ENCODE measurements around the gene ASXL2.
"Not testable (repeated sequence)": the region's sequence is repeated elsewhere in the genome, so short reads cannot be mapped to it uniquely, and the experiment has no call there.

The ASXL2 gene

DNA sequence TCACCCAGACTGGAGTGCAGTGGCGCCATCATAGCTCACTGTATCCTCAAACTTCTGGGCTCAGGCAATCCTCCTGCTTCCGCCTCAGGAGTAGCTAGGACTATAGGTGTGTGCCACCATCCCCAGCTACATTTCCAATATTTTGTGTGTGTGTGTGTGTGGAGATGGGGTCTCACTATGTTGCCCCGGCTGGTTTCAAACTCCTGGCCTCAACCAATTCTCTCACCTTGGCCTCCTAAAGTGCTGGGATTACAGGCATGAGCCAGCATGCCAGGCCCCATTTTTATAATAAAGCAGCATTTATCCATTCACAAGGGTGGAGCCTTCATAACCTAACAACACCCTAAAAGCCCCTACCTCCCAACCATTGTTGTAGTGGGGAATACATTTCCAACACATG is 152.4 kb downstream of the ASXL2 start:
- no peak for DNase-seq

DNA sequence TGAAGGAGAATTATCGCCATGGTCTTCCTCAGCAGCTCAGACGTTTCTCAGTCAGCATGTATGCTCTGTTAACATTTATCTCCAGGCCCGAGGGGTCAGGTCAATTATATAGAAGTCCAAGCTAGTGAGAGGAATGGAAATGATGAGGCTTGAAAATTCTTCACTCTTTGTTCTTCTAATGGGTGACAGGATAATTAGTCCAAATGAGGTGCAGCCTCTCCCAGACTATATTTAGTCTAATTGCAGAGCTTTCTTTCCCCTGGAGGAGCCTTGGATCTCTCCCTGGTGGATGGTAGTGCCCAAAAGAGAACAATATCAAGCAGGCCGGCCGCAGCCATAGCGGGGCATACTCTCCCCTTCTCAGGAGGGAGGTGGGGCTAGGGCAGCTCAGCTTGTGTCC is 153.5 kb downstream of the ASXL2 start:
- DNase-seq, result no peak

DNA sequence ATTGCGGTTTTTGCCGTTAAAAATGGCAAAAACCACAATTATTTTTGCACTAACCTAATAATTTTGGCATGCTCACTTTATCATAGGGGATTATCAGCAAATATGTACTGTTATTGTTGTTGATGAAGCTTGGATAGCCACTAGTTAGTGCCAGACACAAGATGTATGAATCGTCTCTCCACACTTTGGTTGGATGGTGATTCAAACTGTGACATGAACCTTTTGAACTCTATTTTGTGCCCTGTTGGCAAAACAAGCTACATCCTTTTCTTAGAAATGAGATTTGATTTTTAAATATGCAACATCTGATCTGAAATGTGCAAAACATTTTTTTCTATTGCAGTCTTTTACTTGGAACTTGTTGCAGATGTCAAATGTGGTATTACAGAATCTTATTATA is 156.1 kb downstream of the ASXL2 start:
- no peak for DNase-seq

DNA sequence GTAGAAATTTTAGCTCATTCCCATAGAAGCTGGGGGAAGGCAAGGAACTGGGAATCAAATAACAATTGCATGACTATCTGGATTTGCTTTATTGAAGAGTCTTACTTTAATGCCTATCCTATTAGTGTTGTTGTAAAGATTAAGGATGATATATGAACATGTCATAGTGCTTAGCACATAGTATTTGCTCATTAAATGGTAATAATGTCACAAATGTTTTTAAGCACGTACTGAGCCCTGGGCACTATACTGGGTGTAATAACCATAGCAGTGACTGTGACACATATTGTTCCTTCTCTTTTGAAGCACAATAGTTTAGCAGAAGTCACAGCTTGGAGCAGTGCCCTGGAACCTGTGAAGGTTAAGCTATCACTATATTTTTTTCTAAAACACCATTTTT is 157.7 kb downstream of the ASXL2 start:
- DNase-seq, result no peak

DNA sequence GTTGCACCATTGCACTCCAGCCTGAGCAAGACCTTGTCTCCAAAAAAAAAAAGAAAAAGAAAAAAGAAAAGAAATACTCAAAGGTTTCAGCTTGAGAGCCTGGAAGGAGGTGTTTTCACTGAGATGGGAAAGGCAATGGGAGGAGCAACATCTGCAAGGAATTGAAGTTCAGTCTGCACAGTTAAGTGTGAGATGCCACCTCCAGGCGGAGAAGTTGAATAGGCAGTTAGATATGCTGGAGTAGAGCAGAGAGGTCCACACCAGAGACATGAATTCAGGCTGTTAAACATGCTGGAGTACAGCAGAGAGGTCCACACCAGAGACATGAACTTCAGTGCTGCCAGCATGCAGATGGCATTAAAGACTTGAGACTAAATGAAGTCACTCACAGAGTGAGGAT is 163.5 kb downstream of the ASXL2 start:
- DNase-seq, result no peak

DNA sequence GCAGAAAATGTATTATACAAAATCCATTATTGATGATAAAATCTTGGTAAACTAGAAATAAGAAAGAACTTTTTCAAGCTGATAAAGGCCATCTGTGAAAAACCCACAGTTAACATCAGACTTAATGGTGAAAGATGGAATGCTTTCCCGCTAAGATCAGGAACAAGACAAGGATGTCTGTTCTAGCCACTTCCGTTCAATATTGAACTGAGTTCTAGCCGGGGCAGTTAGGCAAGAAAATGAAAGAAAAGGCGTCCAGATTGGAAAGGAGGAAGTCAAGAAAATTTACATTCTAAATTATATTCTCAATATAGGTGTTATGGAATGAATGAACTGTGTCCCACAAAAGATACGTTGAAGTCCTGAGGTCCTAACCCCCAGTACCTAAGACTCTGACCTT is 165.8 kb downstream of the ASXL2 start:
- no peak for DNase-seq

DNA sequence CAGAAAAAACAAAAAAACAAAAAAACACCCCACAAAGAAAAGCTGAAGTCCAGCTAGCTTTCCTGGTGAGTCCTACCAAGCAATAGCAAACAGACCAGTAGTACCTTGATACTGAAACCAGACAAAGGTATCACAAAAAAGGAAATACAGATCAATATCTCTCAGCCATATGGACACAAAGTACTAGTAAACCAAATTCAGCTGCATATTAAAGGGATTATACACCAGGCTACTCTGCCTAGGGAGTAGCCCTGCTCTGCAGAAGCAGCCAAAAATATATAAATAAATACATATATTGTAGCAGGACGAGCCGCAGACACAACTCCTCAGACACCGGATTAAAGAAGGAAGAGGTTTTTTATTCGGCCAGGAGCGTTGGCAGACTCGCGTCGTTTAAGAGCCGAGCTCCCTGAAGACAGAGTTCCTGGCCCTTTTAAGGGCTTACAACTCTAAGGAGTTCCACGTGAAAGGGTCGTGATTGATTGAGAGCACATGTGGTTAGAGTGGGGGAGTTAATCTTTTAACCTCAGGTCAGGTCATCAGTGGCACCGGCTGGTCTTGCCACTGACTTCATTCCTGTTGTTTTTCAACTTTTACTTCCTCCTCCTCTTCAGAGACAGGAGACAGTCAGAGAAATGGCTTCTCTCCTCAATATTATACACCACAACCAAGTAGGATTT is 166.5 kb downstream of the ASXL2 start:
- no peak for DNase-seq

DNA sequence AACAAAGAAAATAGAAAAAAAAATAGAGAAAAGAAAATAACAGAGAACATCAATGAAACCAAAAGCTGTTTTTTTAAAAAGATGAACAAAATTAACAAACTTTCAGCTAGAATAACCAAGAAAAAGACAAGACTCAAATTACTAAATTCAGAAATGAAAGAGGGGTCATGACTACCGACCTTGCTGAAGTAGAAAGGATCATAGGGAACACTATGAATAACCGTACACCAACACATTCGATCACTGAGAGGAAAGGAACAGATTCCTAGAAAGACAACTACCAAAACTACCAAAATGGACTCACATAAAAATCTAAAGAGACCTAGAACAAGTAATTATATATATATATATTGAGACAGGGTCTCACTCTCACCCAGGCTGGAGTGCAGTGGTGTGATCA is 167.5 kb downstream of the ASXL2 start:
- DNase-seq, result no peak

DNA sequence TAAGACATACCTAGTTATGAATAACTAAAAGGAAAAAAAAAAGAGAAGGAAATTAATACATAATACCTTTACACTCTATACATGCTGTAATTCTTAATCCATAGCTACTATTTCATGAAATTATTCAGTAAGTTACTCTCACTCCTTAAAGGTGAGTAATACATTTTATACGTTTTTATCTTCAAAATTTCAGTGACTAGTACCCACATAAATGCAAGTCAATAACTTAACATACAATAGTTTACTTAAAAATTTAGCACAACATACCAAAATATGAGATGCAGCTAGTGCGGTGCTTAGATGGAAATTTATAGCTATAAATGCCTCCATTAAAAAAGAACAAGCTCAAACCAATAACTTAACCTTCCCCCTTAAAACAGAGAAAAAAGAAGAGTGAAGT is 168.9 kb downstream of the ASXL2 start:
- no peak for DNase-seq

DNA sequence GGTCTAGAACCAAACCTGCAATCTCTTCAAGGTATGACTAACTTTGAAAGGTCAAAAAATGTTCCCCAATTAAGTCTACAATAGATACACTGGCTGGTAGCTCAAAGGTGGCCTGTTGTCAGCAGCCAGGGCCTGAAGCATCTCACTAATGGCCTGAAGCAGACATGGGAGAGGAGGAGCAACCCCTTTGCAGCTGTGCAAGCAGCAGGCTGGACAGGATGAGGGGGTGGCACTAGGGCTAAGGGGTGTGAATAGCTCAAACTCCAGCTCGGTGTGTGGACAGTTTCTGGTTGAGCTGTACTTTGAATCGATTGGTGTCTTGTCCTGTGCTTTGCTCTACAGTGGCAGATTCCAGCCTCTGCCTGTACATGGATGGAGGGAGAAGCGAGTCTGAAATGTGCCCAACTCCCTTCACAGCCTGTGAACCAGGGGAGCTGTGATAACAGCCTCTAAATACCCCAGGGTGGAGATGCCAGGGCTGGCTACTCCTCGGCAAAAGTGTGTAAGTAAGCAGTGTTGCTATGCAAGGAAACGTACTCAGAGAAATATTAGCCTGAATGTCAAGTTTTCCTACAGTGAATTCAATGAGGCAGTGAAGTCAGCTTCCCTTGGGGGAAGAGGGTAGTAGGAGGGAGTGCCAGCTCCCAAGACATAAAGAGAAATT is 170.2 kb downstream of the ASXL2 start:
- no peak for DNase-seq

DNA sequence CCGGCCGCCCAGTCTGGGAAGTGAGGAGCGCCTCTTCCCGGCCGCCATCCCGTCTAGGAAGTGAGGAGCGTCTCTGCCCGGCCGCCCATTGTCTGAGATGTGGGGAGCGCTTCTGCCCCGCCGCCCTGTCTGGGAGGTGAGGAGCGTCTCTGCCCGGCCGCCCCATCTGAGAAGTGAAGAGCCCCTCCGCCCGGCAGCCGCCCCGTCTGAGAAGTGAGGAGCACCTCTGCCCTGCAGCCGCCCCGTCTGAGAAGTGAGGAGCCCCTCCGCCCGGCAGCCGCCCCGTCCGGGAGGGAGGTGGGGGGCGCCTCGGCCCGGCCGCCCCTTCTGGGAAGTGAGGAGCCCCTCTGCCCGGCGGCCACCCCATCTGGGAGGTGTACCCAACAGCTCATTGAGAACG is 172.7 kb downstream of the ASXL2 start:
- DNase-seq, result not testable (repeated sequence)

DNA sequence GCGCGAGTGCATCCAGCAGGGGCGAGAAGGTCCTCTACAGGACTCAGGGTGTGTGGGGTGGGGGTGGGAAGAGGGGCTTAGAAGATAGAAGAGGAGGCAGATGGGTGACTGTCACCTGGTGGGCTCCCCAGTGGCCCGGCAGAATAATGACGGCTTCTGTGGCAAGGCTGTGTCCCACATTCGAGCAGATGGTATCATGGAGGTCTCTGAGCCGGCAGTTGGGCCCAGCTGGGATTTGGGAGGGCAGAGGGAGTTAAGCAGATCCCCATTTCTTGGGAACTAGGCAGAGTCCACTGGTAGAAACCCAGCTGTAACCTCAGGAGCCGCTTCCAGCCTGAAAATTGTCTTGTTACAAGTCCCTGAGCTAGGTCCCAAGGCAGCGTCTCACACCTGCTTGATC is 176.5 kb downstream of the ASXL2 start:
- DNase-seq, result no peak

DNA sequence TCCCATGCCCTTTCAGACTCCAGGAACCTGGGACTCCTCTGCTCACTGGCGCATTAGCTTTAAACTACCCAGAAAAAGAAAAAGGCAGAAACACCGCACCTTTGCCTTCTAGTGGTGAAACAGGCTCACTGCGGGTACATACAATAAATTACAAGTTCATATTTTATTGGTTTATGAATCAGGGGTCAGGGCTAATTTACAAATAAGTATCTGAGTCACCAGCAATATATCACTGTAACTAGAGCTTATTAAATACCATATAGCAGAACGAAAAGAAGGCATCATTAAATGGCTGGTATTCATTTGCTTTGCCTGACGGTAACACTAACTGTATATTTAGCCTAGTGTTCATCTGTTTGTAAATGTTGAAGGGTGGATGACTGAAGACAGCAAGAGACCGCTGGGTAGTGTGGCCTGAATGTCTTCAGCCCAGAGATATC is 178.0 kb downstream of the ASXL2 start:
- no peak for DNase-seq

DNA sequence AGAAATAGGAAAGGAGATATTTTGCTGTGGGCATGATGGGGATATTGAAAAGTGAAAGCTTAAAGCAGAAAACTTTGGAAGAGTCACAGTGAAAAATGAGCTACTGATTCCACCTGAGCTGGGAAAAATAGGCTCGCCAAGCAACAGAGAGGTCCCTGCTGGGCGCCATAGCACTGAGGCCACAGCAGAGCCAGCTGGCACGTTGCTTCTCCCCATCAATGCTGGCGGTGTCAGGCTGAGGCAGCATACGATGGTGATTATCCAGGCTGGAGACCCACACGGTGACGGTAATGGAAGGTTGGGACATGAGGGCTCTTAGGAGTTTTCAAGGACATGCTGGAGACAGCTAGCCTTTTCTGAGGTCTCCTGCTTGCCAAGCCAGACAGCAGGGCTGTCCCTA is 179.1 kb downstream of the ASXL2 start:
- DNase-seq, result no peak

DNA sequence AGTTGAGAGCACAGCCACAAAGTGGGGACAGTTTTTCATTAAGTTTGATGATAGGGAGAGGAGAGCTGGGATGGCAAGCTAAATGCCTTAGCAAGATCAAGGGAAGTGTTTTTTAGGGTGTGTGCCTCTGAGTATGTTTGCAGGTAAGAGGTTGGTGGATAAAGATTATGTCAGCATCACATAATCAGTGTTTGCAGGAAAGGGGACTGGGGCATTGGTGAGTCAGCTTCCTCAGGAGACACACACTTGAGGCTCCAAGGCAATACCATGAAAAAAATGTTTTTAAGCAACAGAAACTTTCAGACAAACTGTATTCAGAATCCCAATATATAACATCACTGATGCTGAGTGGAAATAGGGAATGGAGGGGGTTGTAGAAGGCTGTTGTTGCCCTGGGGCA is 179.5 kb downstream of the ASXL2 start:
- no peak for DNase-seq

DNA sequence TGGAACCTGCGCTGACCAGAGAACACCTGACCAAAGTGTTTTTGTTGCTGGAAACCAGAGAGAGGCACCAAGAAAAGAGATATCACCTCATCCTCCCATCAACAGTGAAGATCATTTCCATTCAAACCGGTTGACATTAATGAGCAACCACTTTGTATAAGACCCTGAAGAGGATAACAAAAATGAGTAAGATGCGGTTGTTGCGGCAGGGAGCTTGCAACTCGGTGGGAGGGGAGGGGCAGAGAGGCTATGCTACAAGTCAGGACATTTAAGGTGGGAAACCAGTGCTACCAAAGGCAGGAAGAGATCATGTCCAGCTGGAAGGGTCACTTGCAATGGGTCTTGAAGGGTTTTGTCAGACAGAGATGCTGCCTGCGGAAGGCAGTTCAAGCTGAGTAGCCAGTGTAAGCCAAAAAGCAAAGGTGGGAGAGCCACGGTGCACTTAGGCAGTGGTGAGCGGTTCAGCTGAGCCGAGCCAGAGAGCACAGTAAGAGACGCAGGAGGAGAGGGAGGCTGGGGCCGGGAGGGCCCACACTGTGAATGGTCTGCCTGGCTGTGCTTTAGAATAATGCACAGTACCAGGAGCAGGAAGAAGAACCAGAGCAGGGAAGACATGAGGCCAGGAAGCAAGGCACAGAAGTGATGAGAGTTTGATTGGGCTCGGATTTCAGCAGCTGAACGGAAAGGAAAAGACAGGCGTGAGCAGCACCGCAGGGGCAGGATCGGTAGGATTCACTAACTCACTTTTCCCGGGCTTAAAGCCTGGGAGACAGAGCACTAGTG is 180.5 kb downstream of the ASXL2 start:
- no peak for DNase-seq

DNA sequence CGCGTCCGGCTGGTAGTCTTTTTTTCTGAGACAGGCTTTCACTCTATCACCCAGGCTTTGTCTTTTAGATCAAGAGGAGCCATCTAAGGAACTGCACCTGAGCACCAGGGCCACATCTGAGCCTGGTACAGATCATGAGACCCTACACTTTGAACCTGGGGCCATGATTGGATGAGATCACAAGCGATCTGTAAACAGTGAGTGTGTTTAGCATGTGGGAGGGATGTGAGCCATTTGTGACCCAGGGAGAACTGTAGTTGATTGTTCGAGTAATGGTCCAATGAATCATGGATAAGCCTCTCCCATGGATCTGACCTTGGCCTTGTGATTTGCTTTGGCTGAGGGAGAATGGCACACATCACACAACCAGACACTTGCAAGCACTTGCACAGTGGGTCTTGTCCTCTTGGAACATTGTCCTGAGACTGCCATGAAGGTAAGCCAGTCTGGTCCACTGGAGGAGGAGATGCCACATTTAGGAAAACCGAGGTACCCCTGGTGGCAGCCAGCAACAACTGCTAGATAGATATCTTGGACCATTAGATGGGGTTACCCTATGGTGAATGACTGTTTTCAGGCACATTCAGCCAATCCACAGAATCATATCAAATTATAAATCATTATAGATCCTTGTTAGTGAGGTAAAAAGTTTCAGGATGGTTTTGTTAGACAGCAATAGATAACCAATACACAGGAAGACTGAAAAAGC is 185.4 kb downstream of the ASXL2 start:
- DNase-seq, result no peak

DNA sequence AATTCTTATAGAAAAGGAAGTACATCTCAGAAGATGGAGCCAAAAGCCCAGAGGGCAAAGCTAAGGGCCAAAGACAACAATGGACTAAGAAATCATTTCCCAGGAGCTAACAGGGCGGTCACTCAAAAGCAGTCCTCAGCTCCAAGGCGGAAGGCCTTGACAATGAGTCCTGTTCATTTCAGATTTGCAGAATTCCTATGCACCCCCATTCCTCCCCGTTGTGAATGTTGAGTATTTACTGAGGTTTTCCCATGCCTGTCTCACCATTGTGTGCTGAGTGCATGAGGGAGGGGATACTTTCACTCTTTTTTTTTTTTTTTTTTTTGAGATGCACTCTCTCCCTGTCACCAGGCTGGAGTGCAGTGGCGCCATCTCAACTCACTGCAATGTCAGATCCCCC is 186.1 kb downstream of the ASXL2 start:
- DNase-seq, result no peak

DNA sequence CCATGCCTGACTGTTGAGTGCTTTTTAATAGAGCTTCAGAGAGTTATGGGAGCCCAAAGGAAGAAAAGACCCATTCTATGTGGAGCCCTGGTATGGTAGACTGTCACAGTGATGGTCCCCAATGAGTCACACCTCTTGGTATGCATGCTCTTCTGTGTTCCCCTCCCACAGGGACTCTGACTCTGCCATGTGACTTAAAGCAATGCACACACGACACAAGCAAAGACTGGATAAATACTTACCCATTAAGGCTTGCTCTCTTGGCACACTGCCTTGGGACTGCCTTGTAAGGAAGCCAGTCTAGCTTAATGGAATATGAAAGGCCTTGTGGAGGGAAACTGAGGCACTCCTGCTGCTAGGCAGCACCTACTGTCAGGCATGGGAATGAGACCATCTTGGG is 188.2 kb downstream of the ASXL2 start:
- no peak for DNase-seq

DNA sequence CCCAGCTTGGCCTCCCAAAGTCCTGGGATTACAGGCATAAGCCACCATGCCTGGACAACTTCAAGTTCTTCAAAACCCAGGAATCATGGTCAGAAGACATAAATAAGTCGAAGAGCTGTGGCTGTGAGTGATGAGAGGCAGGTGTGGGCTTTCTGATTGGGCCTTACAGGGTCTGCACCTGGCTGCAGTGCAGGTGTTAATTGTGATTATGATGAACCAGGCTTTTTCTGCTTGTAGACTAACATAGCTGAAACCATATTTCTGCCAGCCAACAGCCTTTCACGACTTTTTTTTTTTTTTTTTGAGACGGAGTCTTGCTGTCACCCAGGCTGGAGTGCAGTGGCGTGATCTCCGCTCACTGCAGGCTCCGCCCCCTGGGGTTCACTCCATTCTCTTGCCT is 190.1 kb downstream of the ASXL2 start:
- no peak for DNase-seq

DNA sequence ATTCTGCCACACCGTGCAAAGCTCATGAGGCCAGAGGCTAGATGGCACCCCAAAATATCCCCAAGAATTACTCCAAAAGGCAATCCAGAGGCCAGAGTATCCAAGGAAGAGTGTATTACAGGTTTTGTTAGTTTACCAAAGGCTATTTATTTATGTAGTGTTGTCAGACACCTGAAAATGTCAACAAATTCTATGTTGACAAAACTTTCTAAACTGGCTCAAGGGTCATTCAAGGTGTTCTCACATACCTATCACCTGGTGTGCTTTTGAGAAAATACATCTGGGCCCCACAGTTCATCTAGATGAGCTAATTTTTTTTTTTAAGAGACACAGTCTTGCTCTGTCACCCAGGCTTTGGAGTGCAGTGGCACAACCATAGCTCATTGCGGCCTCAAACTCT is 192.5 kb downstream of the ASXL2 start:
- no peak for DNase-seq

DNA sequence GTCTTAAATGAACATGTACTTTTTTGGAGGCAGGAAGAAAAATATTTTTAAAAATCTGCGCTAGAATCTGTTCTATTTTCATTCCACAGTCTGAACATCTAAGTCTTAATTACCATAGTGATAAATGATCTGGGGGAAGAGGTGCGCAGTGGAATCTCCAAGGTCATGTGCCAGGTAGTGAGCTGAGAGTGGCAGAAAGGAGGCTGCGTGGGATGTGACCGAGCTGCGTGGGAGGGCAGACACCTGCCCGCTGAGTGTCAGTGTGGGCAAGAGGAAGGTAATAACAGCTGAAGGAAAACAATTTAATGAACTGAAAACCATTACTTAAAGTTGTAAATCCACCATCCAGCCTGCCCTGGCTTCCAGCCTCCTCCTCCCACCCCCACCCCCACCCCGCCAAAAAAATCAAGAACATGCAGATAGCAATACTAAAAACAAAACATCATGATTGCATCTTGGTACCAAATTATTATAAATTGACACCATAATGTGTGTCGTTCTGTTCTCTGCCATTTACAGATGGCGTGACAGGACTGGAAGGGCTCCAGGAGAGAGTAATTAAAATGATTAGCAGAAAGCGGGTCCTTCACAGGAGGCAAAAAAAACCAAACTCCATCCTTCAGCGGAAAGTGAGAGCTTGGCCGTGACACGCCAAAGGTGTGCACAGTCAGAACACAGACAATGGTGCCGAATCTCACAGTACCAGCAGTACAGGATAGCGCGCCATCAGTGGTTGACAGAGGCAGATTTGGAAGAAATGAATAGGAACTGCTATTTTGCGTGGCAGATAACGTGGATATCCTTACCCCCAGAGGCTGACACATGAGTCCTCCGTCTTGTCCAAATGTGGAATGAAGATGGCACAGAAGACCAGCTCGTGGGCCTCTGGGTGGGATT is 193.5 kb downstream of the ASXL2 start:
- DNase-seq, result no peak
